Measurements from ENCODE around the gene HOXA7. TPM values are rescaled to one million over a fixed set of nuclear protein-coding genes. Genes with fewer than 3 reads are reported as not detected.

Gene HOXA7
- total and polyA plus RNA-seq, 2 of the 8 experiments (the other 6 are each of a cell fraction or from before 2014, with no cell fraction given), result 0.03 TPM; not detected in 1

DNA sequence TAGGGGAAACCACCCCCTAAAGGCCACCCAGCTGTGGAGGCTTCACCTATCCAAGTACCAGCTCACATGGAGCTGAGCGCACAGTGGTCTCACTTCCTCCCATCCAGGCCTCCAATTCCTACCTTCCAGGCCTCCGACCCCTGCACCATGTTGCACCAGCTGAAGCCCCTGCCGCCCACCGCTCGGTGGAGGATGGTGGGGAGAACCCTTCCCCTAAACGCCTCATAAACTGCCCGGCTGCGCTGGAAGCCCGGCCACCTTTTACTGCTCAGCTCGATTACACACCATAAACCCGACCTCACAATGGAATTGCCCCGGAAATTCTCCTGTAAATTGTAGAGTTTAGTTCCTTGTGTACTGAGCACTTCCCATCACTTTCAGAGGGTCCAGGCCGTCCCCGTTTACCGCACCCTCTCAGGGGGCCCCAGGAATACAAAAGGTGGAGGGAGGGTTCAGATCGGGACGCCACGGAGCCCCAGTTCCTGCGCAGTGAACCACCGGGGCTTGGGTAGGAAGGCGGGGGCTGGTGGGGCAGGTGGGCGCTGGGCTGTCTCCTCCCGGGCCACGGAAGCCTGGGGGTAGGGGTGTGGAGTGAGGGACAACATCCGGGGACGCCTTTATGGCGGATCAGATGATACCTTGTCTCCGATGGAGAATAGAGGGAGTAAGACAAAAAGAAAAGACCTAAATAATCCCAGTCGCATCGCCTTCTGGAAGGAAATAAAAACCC lies 1.4 kb upstream of the HOXA7 start:
- Histone ChIP-seq H3K4me2 (ENCODE audit: insufficient read depth in 1 of 2, low read depth in 2 of 2, low read length in 2 of 2) (no peak overlapping the region; a peak in 1 of 4 replicates), H4K5ac (ENCODE audit: insufficient read length, low read depth, low read length) (no peak overlapping the region), H3K23ac (ENCODE audit: insufficient read length) (no peak overlapping the region), H3K9ac (replicated peaks in 1 of 4; ENCODE audit: extremely low read depth in 1 of 4, low read depth in 3 of 4, low read length in 3 of 4) (no peak overlapping the region), H3K56ac (replicated peaks; ENCODE audit: insufficient read length, low read depth, low read length) (no peak overlapping the region), H3K79me2 (ENCODE audit: control insufficient read depth in 1 of 2, insufficient read depth in 2 of 2, low read length in 2 of 2) (no peaks in the 10 kb centered on the region), H3K9me3 (ENCODE audit: insufficient read depth in 2 of 2, low read depth in 1 of 2, low read length in 1 of 2) (peaks cover 0 to 10% of the 10 kb centered on the region in 2 experiments; a peak in 1 of 4 replicates), H3K27me3 (replicated peaks in 1 of 4; ENCODE audit: control insufficient read depth in 3 of 4, extremely low read depth in 1 of 4, insufficient read depth in 3 of 4, low read length in 3 of 4) (peaks cover 98 to 100% (median 99%) of the 10 kb centered on the region in 4 experiments), H4K91ac (replicated peaks; ENCODE audit: insufficient read length, low read length) (no peak overlapping the region), H3K79me1 (ENCODE audit: low read depth, low read length) (no peaks in the 10 kb centered on the region), H3K4ac (replicated peaks; ENCODE audit: insufficient read length, low read depth, low read length) (no peak overlapping the region), H2AK5ac (ENCODE audit: low read depth, low read length) (no peak overlapping the region), H3K4me1 (replicated peaks in 1 of 4; ENCODE audit: control insufficient read depth in 3 of 4, insufficient read depth in 4 of 4, low read length in 3 of 4) (peaks cover 0 to 2% (median 0%) of the 10 kb centered on the region in 4 experiments; a peak in 3 of 7 replicates), H3K4me3 (ENCODE audit: extremely low read depth in 1 of 4, insufficient read depth in 2 of 4, low read depth in 3 of 4, low read length in 4 of 4) (no peak overlapping the region), H3K27ac (ENCODE audit: low read depth, low read length) (no peak overlapping the region), H4K8ac (ENCODE audit: extremely low read depth, insufficient read depth, low read length) (no peak overlapping the region), H2BK15ac (ENCODE audit: low read length) (no peak overlapping the region), H3K18ac (ENCODE audit: extremely low read depth, low read length) (no peak overlapping the region), H3K36me3 (ENCODE audit: control insufficient read depth in 2 of 4, insufficient read depth in 4 of 4, low read length in 3 of 4) (peaks cover 0 to 24% (median 0%) of the 10 kb centered on the region in 4 experiments; a peak in 1 of 8 replicates), H2BK12ac (ENCODE audit: low read depth, low read length) (no peak overlapping the region), H3K14ac (ENCODE audit: insufficient read length) (no peak overlapping the region), H3K23me2 (ENCODE audit: low read depth, low read length) (no peaks in the 10 kb centered on the region), H4K20me1 (replicated peaks in 1 of 2; ENCODE audit: control insufficient read depth in 1 of 2, insufficient read depth in 2 of 2, low read length in 2 of 2) (peaks cover 22 to 35% of the 10 kb centered on the region in 2 experiments), H2BK120ac (replicated peaks; ENCODE audit: low read depth, low read length) (no peak overlapping the region), H2AFZ (ENCODE audit: low read length) (no peak overlapping the region), H2BK20ac (ENCODE audit: low read length) (no peak overlapping the region), H2BK5ac (ENCODE audit: low read depth, low read length) (no peak overlapping the region)
- ChIA-PET CTCF (ENCODE audit: partially characterized antibody) (interaction anchor here (1.1 to 2.0 kb wide), 11 partner anchors 8 to 52 kb away, joined by 3 to 16 read pairs (median 5); partner anchors contain the start of gene HOXA5), POLR2A (ENCODE audit: partially characterized antibody) (no interaction called here)
- peak in 1 of 2 experiments; percentile 47 for DNase-seq (ENCODE audit: low read depth in 1 of 2, low spot score in 2 of 2)
- 25% methylated on average over 22 of the region's 30 CpGs; no CpG with 5 or more reads in 1 of the 2 experiments for WGBS, 2 experiments (ENCODE audit: extremely low coverage in 1 of 2, insufficient coverage in 1 of 2, insufficient read length in 1 of 2, insufficient replicate concordance in 2 of 2, low coverage in 1 of 2, low lambda C conversion rate in 2 of 2, missing lambda C conversion rate in 1 of 2)
- FAIRE-seq, result no peak
- peak; percentile 69 for TF ChIP-seq SUZ12 (IDR thresholded peaks at IDR 0.05; ENCODE audit: low read length)
- no peak for TF ChIP-seq SP2 (IDR thresholded peaks at IDR 0.05; ENCODE audit: low read length)
- no peak for TF ChIP-seq POLR2AphosphoS5 (IDR thresholded peaks at IDR 0.05; ENCODE audit: low read depth, low read length)
- TF ChIP-seq TCF12 (IDR thresholded peaks at IDR 0.05; ENCODE audit: low read depth, low read length), result no peak
- TF ChIP-seq NANOG (IDR thresholded peaks at IDR 0.05; ENCODE audit: insufficient read depth, low read depth, low read length, poor library complexity, severe bottlenecking), result no peak
- no peak for TF ChIP-seq SAP30 (IDR thresholded peaks at IDR 0.05; ENCODE audit: insufficient read depth, insufficient replicate concordance, low read length)
- no peak for TF ChIP-seq POLR2A (IDR thresholded peaks at IDR 0.05; ENCODE audit: control extremely low read depth in 1 of 2, low read depth in 2 of 2, low read length in 2 of 2)
- TF ChIP-seq BRCA1 (IDR thresholded peaks at IDR 0.05; ENCODE audit: low read depth, low read length), result no peak
- TF ChIP-seq SP4 (IDR thresholded peaks at IDR 0.05; ENCODE audit: low read length), result no peak
- TF ChIP-seq EZH2 (IDR thresholded peaks at IDR 0.05; ENCODE audit: low read depth, low read length, severe bottlenecking), result peak; percentile 81
- TF ChIP-seq CBX8 (IDR thresholded peaks at IDR 0.05; ENCODE audit: borderline replicate concordance, low read depth, low read length), result 0 out of 2 replicates have a peak, but pooled peaks have one; percentile 32
- TF ChIP-seq RNF2 (IDR thresholded peaks at IDR 0.05; ENCODE audit: borderline replicate concordance, low read depth, low read length, missing control alignments, poor library complexity, severe bottlenecking), result peak; percentile 68

Measured in H1 (cell line).